DLD1 (cell line): ENCODE results near the gene C4B.
"Not testable (repeated sequence)": the region's sequence is repeated elsewhere in the genome, so short reads cannot be mapped to it uniquely, and the experiment has no call there.

Source experiments
- in situ Hi-C: cut with HindIII; loops from 2 replicates; pipeline ENCODE4 v1.10.0; 2017; ENCODE audit warnings: low sequenced_read_pairs

C4B gene

DNA sequence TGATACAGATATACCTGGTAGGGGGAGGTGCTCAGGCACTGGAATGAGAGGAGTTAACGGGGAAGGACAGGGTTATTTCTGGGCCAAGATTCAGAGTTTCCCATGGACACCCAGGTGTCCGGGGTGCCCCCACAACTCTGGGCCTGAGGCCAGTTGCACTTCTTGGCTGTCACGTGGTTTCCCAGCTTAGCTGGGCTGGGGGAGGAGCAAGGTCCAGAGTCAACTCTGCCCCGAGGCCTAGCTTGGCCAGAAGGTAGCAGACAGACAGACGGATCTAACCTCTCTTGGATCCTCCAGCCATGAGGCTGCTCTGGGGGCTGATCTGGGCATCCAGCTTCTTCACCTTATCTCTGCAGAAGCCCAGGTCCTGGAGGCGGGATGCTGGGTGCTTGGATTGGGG lies at the start of gene C4B:
C4B (plus strand) TSS at position 249 of the 400 bp plus-strand sequence; CDS start at position 300, 51 bp downstream.
- in situ Hi-C loops, result not testable (repeated sequence)

DNA sequence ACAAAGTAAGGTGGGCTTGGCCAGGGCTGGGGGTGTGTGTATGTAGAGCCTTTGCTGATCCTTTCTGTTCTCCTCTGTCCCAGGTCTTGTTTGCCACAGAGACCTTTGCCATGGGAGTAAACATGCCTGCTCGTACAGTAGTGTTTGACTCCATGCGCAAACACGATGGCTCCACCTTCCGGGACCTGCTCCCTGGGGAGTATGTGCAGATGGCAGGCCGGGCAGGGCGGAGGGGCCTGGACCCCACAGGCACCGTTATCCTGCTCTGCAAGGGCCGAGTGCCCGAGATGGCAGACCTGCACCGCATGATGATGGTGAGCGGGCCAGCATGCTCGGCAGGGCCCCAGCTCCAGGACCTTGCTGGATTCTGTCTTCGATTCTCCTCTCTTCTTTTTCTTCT lies 48.9 kb upstream of the C4B start:
- in situ Hi-C loops, result no loop called here

DNA sequence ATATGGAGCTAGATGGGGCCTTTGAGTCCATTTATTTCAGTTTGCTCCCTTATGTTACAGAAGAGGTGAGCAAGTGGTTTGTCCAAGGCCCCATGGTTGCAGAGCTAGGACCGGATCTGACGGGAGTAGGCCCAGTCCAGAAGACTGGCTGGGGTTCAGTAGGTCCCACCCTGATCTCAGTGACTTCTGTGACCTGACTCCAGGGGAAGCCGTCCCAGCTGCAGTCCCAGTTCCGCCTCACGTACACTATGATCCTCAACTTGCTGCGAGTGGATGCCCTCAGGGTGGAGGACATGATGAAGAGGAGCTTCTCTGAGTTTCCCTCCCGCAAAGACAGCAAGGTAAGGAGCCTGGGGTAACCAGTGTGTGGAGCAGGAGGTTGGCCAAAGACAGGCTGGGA lies 48.1 kb upstream of the C4B start:
- in situ Hi-C loops, result no loop called here

DNA sequence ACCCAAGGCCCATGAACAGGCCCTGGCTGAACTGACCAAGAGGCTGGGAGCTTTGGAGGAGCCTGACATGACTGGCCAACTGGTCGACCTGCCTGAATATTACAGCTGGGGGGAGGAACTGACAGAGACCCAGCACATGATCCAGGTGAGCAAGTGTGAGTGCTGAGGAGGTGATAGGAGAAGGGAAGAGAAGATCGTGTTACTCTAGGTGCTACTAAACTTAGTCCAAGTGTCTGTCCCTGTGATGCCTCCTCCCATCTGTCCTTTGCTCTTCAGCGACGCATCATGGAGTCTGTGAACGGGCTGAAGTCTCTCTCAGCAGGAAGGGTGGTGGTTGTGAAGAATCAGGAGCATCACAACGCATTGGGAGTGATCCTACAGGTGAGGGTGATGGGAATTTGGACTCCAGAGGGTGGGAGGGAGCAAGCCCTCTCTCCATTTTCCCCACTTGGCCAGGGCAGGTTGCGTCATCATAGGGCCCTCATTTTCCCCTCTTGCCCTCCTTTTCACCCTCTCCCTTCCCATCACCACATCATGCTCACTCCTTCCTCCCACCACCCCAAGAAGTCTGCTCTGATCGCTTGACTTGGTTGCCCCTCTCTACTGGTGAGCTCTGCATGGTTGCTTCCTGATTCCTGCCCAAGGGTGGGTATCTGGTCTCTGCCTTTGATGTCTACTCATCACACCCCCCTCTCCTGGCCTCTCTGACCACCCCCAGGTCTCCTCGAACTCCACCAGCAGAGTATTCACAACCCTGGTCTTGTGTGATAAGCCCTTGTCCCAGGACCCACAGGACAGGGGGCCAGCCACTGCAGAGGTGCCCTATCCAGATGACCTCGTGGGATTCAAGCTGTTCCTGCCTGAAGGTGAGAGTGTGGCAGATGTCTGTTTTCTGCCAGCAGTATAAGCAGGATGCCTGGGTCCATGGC lies 47.3 kb upstream of the C4B start:
- in situ Hi-C loops, result no loop called here

DNA sequence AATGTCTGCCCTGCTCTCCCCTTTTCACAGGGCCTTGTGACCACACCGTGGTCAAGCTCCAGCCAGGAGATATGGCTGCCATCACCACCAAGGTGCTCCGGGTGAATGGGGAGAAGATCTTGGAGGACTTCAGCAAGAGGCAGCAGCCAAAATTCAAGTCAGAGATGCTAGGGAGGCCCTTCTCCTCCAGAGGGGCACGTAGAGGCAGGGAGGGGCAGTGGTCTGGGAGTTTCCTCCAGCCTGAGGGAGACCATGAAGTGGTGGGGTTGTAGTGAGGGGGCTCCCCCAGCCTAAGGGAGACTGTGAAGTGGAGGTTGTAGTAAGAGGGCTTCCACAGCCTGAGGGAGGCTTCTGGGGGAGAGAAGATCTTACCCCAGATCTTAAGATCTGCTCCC lies 46.7 kb upstream of the C4B start:
- in situ Hi-C loops, result no loop called here

DNA sequence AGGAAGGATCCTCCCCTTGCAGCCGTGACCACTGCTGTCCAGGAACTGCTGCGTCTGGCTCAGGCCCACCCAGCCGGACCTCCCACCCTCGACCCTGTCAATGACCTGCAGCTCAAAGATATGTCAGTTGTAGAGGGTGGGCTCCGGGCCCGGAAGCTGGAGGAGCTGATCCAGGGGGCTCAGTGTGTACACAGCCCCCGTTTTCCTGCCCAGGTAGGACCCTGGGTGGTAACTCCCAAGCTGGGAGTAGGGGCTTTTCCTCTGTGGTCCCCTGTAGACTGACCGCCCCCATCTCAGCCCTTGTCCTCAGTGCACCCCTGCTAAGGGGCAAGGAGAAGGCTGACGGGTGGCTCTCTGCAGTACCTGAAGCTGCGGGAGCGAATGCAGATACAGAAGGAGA lies 46.3 kb upstream of the C4B start:
- in situ Hi-C loops, result no loop called here

DNA sequence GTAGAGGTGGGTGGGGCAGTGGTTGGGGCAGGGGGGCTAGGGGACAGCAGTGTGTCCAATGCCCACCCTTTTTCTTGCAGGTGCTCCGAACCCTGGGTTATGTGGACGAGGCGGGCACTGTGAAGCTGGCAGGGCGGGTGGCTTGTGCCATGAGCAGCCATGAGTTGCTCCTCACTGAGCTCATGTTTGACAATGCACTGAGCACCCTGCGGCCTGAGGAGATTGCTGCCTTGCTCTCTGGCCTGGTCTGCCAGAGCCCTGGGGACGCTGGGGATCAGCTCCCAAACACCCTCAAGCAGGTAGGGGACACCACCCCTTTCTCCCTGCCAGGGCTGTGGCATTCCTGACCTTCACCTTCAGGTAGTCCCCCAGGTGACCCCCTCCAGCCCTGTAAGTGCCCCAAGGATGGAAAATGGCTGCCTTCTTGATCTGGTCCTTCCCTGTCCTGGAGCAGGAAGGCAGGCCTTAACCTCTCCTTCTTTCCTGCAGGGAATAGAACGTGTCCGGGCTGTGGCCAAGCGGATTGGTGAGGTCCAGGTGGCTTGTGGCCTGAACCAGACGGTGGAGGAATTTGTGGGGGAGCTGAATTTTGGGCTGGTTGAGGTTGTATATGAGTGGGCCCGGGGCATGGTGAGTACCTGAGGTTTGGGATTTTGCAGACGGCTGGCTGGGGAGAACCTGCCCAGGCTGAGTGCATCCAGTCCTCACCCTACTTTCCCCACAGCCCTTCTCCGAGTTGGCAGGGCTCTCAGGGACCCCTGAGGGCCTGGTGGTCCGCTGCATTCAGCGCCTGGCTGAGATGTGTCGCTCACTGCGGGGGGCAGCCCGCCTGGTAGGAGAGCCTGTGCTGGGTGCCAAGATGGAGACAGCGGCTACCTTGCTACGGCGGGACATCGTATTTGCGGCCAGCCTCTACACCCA lies 45.5 kb upstream of the C4B start:
- in situ Hi-C loops, result no loop called here

DNA sequence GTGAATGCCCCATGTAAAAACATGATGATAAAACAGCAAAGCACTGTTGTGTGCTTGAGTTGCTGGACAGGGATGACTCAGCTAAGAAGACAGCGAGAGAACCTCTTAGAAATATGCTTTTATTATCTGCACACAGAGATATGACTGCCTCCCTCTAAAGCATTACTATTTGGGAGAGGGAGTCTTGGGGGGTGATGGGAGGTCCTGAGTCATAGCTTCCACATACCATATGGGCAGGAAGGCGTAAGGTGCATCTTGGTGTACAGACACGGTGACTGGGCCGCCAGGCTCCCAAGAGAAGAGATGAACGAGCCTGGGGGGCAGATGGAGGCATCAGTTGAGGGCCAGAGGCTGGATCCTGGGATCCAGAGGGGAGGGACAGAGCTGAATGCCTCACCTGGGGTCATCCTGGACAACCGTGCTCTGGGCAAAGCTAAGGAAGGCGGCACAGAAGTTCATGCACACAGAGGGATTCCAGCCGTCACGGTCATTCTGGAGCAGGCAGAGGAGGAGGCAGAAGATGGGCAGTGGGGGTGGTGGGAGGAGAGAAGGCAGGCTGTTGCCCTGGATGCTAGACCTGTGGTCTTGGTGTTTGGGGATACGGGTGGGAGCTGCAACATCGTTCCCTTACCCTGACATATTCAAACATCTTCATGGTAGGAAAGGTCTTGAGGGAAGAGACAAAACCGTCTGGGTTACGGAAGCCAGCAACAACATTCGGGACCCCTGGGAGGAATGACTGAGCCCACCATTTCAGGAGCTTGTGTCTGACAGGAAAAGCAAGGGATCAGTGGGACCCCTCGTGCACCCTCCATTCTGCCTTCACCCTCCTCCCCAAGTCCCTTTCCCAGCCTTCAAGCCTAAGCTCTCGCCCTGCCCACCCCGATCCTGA lies 44.6 kb upstream of the C4B start:
- in situ Hi-C loops, result no loop called here

DNA sequence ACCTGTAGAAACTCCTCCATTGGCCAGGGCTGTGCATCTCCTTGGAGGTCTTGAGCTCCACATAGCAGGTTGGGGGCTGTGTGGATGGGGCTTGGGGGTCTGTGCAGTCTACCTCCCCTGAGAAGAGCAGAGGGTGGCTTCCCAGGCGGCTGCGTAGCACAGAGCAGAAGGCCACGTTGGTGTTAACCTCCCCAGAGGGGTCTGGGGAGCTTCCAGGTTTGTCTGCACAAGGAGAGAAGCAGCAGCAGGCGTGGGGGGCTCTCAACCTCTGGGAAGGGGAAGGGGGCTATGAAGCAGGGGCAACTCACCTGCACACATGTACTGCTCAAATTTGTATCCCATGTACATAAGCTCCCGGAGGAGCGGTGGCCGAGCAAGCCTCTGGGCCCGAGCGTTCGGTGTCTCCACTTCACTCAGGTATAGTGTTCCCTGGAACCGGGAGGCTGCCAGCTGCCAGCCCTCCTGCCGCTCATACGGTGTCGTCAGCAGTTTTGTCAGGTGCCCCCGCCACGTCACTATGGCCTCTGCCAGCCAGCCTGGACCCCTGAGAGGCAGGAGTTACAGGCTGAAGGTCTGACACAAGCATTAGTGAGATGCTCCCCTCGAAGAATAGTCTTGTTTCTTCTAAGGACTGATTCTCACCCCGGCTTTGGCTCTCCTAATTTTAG lies 43.9 kb upstream of the C4B start:
- in situ Hi-C loops, result no loop called here

DNA sequence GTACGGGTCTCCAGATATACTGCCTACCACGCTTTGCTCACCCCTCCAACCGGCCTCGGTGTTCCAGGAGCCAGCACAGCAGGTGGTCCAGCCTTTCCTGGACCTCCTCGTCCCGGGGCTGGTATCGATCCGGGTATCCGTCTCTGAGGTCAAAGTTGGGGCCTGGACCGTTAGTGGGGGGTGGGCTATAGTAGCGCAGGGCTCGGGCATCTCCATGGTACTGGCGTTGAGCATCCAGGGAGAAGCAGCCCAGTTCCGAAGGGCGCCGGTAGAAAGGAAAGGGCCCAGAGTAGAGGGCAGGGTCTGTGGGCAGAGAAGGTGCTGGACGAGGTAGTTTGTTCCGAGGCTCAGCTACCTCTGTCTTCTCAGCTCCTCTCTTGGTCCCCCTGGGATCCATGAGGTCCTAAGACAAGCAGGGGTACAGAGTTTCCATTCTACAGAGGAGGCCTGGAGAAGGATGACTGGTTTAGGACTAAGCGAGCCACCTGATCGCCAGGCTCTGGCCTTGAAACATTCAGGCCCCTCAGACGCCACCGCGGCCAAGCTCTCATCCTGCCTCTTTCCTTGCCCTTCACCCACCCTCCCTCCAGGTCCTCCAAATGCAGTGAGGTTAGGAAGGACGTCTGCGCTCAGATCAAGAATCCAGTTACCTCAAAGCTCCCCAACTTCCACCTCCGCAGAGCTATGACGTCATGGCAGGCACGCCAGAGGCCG lies 43.2 kb upstream of the C4B start:
- in situ Hi-C loops, result no loop called here

DNA sequence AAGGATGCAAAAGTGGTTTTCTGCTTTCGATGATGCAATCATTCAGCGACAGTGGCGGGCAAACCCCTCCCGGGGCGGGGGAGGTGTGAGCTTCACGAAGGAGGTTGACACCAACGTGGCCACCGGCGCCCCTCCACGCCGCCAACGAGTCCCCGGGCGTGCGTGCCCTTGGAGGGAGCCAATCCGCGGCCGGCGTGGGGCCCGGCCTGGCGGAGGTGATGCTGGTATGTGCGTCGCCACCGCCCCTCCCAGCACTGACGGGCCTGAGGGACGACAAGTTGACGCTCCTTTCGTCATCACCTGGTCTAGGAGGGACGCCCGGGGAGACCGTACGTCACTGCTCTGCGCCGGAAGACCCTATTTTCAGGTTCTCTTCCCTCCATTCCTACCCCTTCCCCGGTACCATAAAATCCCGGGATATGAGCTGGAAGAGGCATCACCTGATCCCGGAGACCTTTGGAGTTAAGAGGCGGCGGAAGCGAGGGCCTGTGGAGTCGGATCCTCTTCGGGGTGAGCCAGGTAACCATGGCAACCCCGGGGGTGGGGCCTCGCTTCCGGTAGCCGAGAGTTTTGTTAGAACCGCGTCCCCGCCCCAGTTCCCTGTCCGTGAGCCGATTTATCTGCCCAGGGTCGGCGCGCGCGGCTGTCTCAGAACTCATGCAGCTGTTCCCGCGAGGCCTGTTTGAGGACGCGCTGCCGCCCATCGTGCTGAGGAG lies 42.4 kb upstream of the C4B start, which contains the start of gene DXO:
DXO (minus strand) TSS at position 146 of the 716 bp plus-strand sequence. CDS start 463 bp downstream, outside the sequence.
- in situ Hi-C loops, result no loop called here

DNA sequence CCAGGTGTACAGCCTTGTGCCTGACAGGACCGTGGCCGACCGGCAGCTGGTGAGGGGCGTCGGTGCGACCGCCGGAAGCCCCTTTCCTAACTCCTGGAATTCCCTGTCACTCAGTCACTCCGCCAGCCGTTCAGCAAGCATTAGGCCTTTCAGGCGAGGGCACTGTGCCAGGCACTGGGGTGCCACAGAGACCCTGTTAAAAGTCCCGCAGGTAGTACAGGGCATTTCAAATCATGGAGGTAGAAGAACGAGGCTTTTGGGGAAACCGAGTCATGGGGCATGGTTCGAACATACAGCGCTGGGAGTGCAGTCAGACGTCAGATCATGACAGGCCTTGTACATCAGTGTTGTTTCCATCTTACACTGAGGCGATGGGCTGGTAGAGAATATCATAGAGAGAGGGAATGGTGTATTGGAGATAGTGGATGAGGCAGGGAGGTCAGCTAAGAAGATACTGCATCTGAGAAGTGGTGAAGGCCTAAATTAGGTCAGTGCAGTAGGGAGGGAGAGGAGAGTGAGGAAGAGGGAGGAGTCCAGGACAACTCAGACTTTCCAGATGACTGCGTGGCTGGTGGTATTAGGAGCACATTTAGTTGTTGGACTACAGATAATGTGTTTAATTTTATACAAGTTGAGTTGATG lies 41.8 kb upstream of the C4B start:
- in situ Hi-C loops, result no loop called here

DNA sequence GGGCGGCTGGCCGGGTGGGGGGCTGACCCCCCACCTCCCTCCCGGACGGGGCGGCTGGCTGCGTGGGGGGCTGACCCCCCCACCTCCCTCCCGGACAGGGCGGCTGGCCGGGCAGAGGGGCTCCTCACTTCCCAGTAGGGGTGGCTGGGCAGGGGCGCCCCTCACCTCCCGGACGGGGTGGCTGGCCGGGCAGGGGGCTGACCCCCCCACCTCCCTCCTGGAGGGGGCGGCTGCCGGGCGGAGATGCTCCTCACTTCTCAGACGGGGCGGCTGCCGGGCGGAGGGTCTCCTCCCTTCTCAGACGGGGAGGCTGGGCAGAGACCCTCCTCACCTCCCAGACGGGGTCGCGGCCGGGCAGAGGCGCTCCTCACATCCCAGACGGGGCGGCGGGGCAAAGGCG lies 38.5 kb upstream of the C4B start:
- in situ Hi-C loops, result not testable (repeated sequence)

DNA sequence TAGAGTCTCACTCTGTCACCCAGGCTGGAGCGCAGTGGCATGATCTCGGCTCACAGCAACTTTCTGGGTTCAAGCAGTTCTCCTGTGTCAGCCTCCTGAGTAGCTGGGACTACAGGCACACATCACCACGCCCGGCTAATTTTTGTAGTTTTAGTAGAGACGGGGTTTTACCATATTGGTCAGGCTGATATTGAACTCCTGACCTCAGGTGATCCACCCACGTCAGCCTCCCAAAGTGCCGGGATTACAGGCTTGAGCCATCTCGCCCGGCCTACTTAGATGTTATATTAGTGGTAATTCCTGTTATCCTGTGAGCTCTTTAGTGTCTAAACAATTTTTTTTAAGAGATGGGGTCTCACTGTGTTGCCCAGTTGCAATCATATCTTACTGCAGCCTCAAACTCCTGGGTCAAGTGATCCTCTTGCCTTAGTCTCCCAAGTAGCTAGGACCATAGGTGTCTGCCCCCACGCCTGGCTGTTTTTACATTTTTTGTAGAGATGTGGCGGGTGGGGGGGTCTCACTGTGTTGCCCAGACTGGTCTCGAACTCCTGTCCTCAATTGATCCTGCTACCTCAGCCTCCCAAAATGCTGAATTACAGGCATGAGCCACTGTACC lies 36.7 kb upstream of the C4B start:
- in situ Hi-C loops, result no loop called here

DNA sequence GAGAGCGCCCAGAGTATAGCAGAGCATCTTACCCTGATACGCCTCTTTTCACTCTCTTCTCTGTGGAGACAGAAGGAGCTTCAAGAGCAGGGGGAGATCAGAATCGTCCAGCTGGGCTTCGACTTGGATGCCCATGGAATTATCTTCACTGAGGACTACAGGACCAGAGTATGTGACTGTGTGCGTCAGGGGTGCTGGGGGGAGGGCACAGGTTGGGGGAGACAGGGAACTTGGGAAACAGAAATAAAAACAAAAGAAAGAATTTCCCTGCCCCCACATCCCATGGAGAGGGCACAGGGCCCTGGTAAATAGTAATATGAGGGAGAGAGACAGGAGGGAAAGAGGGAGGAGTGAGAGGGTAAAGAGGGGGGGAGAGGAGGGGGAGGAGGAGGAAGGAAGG lies 35.8 kb upstream of the C4B start:
- in situ Hi-C loops, result no loop called here

DNA sequence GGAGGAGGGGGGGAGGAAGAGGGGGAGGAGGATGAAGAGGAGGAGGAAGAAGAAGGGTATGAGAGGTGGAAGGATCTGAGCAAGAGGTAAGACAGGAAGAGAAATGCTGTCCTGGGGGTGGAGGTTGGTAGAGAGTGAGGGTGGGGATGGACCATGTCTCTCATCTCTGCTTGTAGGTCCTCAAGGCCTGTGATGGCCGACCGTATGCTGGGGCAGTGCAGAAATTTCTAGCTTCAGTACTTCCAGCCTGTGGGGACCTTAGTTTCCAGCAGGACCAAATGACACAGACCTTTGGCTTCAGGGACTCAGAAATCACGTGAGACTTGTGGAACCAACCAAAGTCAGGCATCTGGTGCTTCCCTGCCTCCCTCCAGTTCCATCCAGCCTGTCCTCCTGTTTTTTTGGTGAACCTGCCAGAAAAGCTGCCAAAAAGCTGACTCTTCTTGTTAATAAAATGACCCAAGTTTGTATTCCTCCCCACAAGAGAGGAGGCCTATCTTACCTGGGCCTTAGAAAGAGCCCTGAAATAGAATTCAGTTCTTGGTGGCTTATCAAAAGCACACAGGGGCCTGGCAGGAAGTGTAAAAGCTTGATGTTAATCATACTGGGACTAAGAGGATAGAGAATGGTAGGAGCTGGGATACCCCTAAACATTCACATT lies 35.2 kb upstream of the C4B start:
- in situ Hi-C loops, result no loop called here

DNA sequence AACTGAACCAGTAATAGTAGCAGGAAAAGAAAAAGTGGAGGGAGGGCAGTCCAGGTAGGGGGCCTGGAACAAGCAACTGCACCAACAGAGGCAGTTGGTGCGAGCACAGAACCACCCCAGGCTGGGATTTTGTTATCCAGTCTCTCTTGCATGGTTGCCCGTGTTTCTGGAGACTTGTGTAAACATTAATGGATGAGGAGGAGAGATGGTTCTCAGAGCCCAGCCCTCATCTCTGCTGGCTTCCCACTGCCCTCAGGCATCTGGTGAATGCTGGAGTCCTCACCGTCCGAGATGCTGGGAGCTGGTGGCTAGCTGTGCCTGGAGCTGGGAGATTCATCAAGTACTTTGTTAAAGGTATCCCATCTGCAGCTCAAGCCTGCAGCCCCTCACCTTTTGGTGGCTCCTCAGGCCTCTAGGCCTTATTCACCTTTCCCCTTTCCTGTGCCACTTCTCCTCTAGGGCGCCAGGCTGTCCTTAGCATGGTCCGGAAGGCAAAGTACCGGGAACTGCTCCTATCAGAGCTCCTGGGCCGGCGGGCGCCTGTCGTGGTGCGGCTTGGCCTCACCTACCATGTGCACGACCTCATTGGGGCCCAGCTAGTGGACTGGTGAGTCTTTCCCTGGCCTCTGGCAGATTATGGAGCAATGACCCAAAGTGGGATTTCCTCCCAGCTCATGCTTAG lies 34.3 kb upstream of the C4B start:
- in situ Hi-C loops, result not testable (repeated sequence)
